ENCODE measurements around the gene KLHL2. TPM values are rescaled to one million over a fixed set of nuclear protein-coding genes. Genes with fewer than 3 reads are reported as not detected.

Gene KLHL2
- total and polyA plus RNA-seq, 2 experiments from 2014 or later = 8.2 to 21.3 TPM

DNA sequence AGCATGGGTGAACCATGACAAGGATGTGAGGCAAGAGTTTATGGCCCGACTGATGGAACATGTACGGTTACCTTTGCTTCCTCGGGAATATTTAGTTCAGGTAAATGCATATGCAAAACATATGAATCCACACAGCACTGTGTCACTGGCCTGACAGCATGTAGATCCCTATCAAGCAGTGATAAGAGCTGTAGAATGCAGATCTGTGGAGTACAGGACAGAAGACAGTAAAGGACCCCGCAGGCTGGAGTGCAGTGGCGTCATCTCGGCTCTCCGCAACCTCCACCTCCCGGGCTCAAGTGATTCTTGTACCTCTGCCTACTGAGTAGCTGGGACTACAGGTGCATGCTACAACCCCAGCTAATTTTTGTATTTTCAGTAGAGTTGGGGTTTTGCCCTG, 90.3 kb downstream of the KLHL2 start:
- TF ChIP-seq, protein P1, sequence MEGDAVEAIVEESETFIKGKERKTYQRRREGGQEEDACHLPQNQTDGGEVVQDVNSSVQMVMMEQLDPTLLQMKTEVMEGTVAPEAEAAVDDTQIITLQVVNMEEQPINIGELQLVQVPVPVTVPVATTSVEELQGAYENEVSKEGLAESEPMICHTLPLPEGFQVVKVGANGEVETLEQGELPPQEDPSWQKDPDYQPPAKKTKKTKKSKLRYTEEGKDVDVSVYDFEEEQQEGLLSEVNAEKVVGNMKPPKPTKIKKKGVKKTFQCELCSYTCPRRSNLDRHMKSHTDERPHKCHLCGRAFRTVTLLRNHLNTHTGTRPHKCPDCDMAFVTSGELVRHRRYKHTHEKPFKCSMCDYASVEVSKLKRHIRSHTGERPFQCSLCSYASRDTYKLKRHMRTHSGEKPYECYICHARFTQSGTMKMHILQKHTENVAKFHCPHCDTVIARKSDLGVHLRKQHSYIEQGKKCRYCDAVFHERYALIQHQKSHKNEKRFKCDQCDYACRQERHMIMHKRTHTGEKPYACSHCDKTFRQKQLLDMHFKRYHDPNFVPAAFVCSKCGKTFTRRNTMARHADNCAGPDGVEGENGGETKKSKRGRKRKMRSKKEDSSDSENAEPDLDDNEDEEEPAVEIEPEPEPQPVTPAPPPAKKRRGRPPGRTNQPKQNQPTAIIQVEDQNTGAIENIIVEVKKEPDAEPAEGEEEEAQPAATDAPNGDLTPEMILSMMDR (IDR thresholded peaks at IDR 0.05; ENCODE audit: poor library complexity) = no peak
- TF ChIP-seq EZH2 (IDR thresholded peaks at IDR 0.05; ENCODE audit: borderline replicate concordance) (no peak), EZH2phosphoT487 (IDR thresholded peaks at IDR 0.05; ENCODE audit: low read depth, severe bottlenecking, unreplicated experiment) (no peak)
- Histone ChIP-seq H2AFZ (no peak overlapping the region), H3K4me1 (ENCODE audit: insufficient read depth) (no peaks in the 10 kb centered on the region)

DNA sequence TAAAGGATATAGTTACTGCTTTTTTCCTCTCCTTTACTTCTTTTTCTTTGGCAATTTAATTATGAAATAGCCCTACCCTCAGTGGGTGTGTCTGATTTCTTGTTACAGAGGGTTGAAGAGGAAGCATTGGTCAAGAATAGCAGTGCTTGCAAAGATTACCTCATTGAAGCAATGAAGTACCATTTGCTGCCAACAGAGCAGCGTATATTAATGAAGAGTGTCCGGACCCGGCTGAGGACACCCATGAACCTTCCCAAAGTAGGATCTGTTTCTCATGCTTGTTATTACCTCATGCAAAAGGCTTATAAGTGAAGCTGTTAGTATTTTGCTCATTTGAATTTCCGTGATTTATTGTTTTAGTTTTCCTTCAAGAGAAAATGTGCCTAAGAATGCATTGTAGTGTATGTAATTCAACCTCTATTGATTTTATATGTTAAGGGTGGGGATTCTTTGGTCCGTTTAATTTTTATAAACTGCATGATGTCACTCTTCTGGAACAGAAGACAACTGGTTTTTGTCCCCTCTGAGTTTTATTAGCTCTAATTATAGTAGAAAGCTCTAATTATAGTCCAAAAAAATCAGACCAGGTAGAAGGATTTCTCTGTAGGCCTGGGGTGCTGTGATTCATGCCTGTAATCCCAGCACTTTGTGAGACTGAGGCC, 92.2 kb downstream of the KLHL2 start:
- no peak overlapping the region for H3K4me2 ChIP-seq
- H3K4me3 ChIP-seq = no peak overlapping the region
- H3K79me2 ChIP-seq = no peaks in the 10 kb centered on the region
- no peak overlapping the region for H2AFZ ChIP-seq
- no peak overlapping the region for H3K27ac ChIP-seq
- 93% methylated on average over 5 of the region's 5 CpGs for WGBS (ENCODE audit: low lambda C conversion rate, missing lambda C conversion rate)
- no peak for TF ChIP-seq EZH2 (IDR thresholded peaks at IDR 0.05; ENCODE audit: borderline replicate concordance)
- no peak for TF ChIP-seq EZH2phosphoT487 (IDR thresholded peaks at IDR 0.05; ENCODE audit: low read depth, severe bottlenecking, unreplicated experiment)
- TF ChIP-seq, protein P1 (IDR thresholded peaks at IDR 0.05; ENCODE audit: poor library complexity) = no peak
- DNase-seq (ENCODE audit: low spot score) = no peak
- H4K20me1 ChIP-seq (ENCODE audit: insufficient read depth, poor library complexity, severe bottlenecking) = no peaks in the 10 kb centered on the region
- no peaks in the 10 kb centered on the region for H3K9me2 ChIP-seq (replicated peaks; ENCODE audit: insufficient read depth)
- no peaks in the 10 kb centered on the region for H3K9me3 ChIP-seq (ENCODE audit: low read depth)
- no peaks in the 10 kb centered on the region for H3K27me3 ChIP-seq
- H3K4me1 ChIP-seq (ENCODE audit: insufficient read depth) = no peaks in the 10 kb centered on the region
- H3K36me3 ChIP-seq (replicated peaks; ENCODE audit: insufficient read depth, low read depth) = no peaks in the 10 kb centered on the region

More for the DNA sequence above, 90.3 kb downstream of the KLHL2 start:
- Histone ChIP-seq H3K27ac (no peak overlapping the region), H3K36me3 (replicated peaks; ENCODE audit: insufficient read depth, low read depth) (no peaks in the 10 kb centered on the region), H3K9me2 (replicated peaks; ENCODE audit: insufficient read depth) (no peaks in the 10 kb centered on the region), H3K9me3 (ENCODE audit: low read depth) (no peaks in the 10 kb centered on the region), H3K4me3 (no peak overlapping the region), H3K79me2 (no peaks in the 10 kb centered on the region), H3K27me3 (no peaks in the 10 kb centered on the region), H3K4me2 (no peak overlapping the region), H4K20me1 (ENCODE audit: insufficient read depth, poor library complexity, severe bottlenecking) (no peaks in the 10 kb centered on the region)
- DNase-seq (ENCODE audit: low spot score) = no peak
- WGBS (ENCODE audit: low lambda C conversion rate, missing lambda C conversion rate) = 97% methylated on average over 8 of the region's 8 CpGs

DNA sequence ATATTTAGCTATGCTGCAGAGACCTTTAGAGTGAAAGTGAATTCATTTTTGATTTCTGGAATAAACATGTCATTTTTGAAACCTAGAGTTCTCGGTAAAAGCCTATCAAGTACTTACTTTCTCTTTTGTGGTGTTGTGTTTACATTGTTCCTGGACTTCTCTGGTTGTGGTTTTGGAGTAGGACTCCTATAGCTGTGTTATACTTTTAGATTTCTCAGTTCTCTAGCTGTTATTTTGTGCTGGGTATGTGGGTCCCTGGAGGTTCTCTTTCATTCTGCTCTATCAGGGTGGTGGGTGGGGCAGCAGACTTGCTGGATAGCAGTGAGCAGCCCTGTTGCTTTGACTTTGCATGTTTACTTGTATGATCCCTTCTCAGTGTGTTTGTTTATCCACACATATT, 94.5 kb downstream of the KLHL2 start:
- TF ChIP-seq EZH2phosphoT487 (IDR thresholded peaks at IDR 0.05; ENCODE audit: low read depth, severe bottlenecking, unreplicated experiment) = no peak
- Histone ChIP-seq H3K27ac (no peak overlapping the region), H4K20me1 (ENCODE audit: insufficient read depth, poor library complexity, severe bottlenecking) (no peaks in the 10 kb centered on the region), H3K79me2 (no peaks in the 10 kb centered on the region), H3K4me2 (peak overlapping the region; percentile 47), H3K9me3 (ENCODE audit: low read depth) (no peaks in the 10 kb centered on the region), H3K36me3 (replicated peaks; ENCODE audit: insufficient read depth, low read depth) (no peaks in the 10 kb centered on the region), H2AFZ (no peak overlapping the region), H3K4me3 (no peak overlapping the region), H3K9me2 (replicated peaks; ENCODE audit: insufficient read depth) (no peaks in the 10 kb centered on the region), H3K4me1 (ENCODE audit: insufficient read depth) (no peaks in the 10 kb centered on the region), H3K27me3 (no peaks in the 10 kb centered on the region)
- WGBS (ENCODE audit: low lambda C conversion rate, missing lambda C conversion rate) = 78% methylated on average over 1 of the region's 1 CpG
- no peak for DNase-seq (ENCODE audit: low spot score)

DNA sequence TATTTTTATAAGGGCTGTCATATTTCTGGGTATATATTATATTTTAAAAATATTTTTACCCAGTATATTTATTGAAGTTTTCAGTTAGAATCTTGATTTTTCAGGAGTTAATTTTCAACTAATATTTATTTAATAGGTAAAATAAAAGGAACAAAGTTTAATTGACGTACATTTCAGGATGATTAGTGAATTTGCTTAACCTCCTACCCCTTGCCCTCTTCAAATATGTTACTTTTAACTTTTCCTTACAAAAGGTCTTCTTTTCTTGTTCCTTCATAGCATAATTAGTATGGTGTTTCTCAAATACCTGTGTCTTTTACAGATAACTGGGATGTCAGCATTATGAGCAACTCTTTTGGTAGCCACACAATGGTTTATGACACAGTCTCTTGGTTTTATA, 95.3 kb downstream of the KLHL2 start:
- Histone ChIP-seq H3K27me3 (no peaks in the 10 kb centered on the region), H3K9me2 (replicated peaks; ENCODE audit: insufficient read depth) (no peaks in the 10 kb centered on the region), H2AFZ (no peak overlapping the region), H3K4me3 (no peak overlapping the region), H3K4me1 (ENCODE audit: insufficient read depth) (no peaks in the 10 kb centered on the region), H3K79me2 (no peaks in the 10 kb centered on the region), H3K4me2 (no peak overlapping the region), H3K27ac (no peak overlapping the region), H3K36me3 (replicated peaks; ENCODE audit: insufficient read depth, low read depth) (no peaks in the 10 kb centered on the region), H3K9me3 (ENCODE audit: low read depth) (no peaks in the 10 kb centered on the region), H4K20me1 (ENCODE audit: insufficient read depth, poor library complexity, severe bottlenecking) (no peaks in the 10 kb centered on the region)
- TF ChIP-seq EZH2 (IDR thresholded peaks at IDR 0.05; ENCODE audit: borderline replicate concordance) (no peak), EZH2phosphoT487 (IDR thresholded peaks at IDR 0.05; ENCODE audit: low read depth, severe bottlenecking, unreplicated experiment) (no peak)
- TF ChIP-seq, protein P1 (IDR thresholded peaks at IDR 0.05; ENCODE audit: poor library complexity) = no peak
- WGBS (ENCODE audit: low lambda C conversion rate, missing lambda C conversion rate) = 97% methylated on average over 1 of the region's 1 CpG
- DNase-seq (ENCODE audit: low spot score) = no peak
